Measurements from ENCODE around the gene LSM2.

LSM2 gene

DNA sequence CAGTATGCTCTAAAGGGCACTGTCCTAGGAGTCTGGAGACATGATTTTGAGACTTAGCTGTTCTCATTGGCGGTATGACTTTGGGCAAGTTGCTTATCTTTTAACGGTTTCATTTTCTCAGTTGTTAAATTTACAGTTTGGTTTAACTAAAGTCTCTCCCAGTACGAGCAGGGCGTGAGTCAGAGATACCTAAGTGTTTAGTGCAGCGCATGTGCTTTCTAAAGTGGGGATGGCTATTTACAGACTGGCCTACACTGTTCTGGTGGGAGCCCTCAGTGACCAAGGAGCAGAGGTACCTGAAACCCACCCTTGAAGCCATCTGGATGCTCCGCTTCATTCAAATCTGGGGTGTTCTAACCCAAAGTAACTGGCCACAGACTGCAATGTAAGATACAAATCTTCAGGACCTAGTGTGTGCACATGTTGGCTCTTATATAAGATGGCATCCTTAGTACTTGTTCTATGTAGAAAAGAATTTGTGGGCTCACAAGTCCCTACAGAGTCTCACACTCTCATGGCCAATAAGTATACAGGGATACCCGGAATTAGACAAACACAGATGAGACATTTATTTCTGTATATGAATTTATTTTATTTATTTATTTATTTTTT lies 56.2 kb downstream of the LSM2 start:
- no peak for DNase-seq (ENCODE audit: low read depth, low spot score)

DNA sequence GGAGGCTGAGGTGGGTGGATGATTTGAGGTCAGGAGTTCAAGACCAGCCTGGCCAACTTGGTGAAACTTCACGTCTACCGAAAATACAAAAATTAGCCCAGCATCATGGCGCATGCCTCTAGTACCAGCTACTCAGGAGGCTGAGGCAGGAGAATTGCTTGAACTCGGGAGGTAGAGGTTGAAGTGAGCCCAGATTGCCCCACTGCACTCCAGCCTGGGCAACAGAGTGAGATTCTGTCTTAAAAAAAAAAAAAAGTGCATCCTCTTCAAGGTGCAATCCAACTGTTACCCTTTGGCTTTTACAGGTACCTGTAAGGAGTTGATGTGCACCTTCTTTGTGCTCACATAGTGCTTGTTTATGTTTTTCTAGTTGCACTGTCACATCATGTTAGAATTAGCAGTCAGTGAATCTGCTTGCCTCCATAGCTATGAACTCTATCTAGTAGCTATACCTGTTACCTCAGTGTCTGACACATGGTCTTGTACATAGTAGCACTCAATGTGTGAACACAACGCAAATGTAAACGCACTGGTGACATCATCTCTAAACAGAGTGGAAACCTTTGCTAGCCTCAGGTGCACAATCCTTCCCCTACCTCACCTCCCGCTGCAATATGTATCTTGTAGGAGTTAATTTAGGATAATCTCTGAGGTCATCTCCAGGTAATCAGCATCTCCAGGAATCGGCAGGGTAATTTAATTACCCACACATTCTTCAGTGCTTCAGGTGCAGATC lies 57.3 kb downstream of the LSM2 start:
- DNase-seq (ENCODE audit: low read depth, low spot score): no peak
